Neutrophil (primary cell): Measurements from ENCODE around the gene LAMTOR1.
A peak's percentile ranks its signal among the peaks of the same experiment; 100 is the strongest.
"Not testable (repeated sequence)": the region's sequence is repeated elsewhere in the genome, so short reads cannot be mapped to it uniquely, and the experiment has no call there.

Source experiments
- H3K27ac ChIP-seq: fragments of 200-600 bp; sonication (generic); 2 replicates; pipeline ENCODE4 v1.5.1; 2016; ENCODE audit warnings: mild to moderate bottlenecking, moderate library complexity
- H3K27me3 ChIP-seq: fragments of 200-600 bp; sonication (generic); 2 replicates; pipeline ENCODE4 v1.6.0; 2016; ENCODE audit warnings: mild to moderate bottlenecking
- H3K36me3 ChIP-seq: fragments of 200-600 bp; sonication (generic); 2 replicates; pipeline ENCODE4 v1.5.1; 2017
- H3K4me1 ChIP-seq, 2 experiments: fragments of 200-600 bp in 1 of 2; sonication (generic) in 1 of 2; 1 replicate in 1 of 2; 2 replicates in 1 of 2; pipeline versions ENCODE4 v1.5.1 to v1.6.1; 2013 to 2016; ENCODE audit warnings: low read depth in 1 of 2, low read length in 1 of 2, mild to moderate bottlenecking in 1 of 2, moderate library complexity in 1 of 2; ENCODE audit not compliant: control insufficient read depth in 1 of 2, insufficient read depth in 1 of 2
- H3K4me3 ChIP-seq, 2 experiments: fragments of 200-600 bp in 1 of 2; sonication (generic) in 1 of 2; 1 replicate in 1 of 2; 2 replicates in 1 of 2; pipeline ENCODE4 v1.5.1; 2013 to 2016; ENCODE audit warnings: low read depth in 1 of 2, low read length in 1 of 2, mild to moderate bottlenecking in 1 of 2, moderate library complexity in 1 of 2
- H3K9me3 ChIP-seq: fragments of 200-600 bp; sonication (generic); 2 replicates; pipeline ENCODE4 v1.5.1; 2016
- TF ChIP-seq, protein P1 (sequence below): fragments of 200-600 bp; sonication (generic); IDR thresholded peaks from 2 replicates; pipeline ENCODE4 v1.5.1; 2016; ENCODE audit warnings: antibody characterized with exemption

LAMTOR1 gene

DNA sequence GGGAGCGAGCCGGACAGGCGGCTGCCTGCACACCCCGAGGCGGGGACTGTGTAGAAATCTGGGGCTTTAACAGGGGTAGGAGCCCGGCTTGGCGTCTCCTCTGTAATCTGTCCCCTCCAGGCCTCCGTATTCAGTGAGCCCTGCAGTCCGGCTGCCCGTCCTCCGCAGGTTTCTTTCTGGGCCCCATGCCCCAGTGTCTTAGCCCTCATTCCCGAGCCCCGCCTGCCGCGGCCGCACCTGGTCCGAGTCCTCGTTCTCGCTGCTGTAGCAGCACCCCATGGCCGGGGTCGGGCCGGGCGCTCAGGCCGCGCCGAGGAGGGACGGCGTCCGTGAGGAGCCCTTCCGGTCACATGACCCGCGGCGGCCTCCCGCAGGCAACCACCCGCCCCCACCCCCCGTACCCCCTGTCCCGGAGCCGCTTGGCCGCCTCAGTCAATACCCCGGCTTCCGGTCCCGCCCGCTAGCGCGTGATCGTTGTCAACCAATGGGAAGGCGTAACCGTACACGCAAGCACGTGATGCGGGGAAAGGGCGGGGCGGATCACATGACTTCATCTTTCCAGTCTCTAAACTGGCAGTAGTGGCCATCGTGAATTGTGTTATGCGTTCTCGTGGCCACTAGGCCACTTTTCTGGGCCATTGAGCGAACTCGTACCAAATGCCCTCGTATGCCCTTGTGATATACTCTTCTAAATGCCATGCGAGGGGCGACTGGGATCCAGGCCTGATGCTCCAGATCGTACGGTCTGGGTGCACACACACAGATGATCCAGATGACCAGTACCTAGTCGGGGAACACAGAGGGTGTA lies at the start of gene LAMTOR1:
LAMTOR1 (minus strand) TSS at position 352 of the 808 bp plus-strand sequence; CDS start at position 279, 73 bp downstream.
- H3K4me3 ChIP-seq, result peak within 1 kb of the TSS; percentile 66 to 78
- TF ChIP-seq, protein P1, sequence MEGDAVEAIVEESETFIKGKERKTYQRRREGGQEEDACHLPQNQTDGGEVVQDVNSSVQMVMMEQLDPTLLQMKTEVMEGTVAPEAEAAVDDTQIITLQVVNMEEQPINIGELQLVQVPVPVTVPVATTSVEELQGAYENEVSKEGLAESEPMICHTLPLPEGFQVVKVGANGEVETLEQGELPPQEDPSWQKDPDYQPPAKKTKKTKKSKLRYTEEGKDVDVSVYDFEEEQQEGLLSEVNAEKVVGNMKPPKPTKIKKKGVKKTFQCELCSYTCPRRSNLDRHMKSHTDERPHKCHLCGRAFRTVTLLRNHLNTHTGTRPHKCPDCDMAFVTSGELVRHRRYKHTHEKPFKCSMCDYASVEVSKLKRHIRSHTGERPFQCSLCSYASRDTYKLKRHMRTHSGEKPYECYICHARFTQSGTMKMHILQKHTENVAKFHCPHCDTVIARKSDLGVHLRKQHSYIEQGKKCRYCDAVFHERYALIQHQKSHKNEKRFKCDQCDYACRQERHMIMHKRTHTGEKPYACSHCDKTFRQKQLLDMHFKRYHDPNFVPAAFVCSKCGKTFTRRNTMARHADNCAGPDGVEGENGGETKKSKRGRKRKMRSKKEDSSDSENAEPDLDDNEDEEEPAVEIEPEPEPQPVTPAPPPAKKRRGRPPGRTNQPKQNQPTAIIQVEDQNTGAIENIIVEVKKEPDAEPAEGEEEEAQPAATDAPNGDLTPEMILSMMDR, result peak; percentile 97
- H3K9me3 ChIP-seq, result no peaks in the 10 kb centered on the region
- H3K27ac ChIP-seq, result peak within 1 kb of the TSS; percentile 95
- peaks cover 56 to 57% of the 10 kb centered on the region in 2 experiments for H3K4me1 ChIP-seq
- H3K36me3 ChIP-seq, result peaks cover 10% of the 10 kb centered on the region
- no peaks in the 10 kb centered on the region for H3K27me3 ChIP-seq

- H3K27me3 ChIP-seq, result no peaks in the 10 kb centered on the region
- H3K4me1 ChIP-seq, result no peaks in the 10 kb centered on the region
- no peaks in the 10 kb centered on the region for H3K9me3 ChIP-seq
- H3K27ac ChIP-seq, result no peak overlapping the region
- H3K4me3 ChIP-seq, result no peak overlapping the region
- TF ChIP-seq, protein P1, result no peak
- no peaks in the 10 kb centered on the region for H3K36me3 ChIP-seq
Measured at GRCh38 chr11:72150882-72151281, 47.8 kb upstream of the LAMTOR1 start.

DNA sequence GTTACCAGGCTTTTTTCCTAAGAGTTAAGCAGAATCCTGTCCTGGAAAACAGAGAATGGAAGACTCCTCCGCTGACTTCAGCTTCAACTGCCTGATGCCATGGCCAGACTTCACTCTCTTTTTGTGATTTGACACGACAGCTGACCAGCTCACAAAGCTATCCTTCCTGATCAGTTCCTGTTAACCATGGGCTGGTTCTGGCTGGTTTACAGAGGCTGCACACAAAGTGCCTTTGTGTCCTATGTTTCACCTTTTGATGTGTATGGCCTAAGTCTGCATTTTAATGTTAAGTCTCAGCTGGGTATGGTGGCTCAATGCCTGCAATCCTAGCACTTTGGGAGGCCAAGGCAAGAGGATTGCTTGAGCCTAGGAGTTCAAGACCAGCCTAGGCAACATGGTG lies 43.5 kb upstream of the LAMTOR1 start:
- peaks cover 6% of the 10 kb centered on the region for H3K36me3 ChIP-seq
- no peaks in the 10 kb centered on the region for H3K9me3 ChIP-seq
- H3K4me3 ChIP-seq, result no peak overlapping the region
- TF ChIP-seq, protein P1, result no peak
- H3K27ac ChIP-seq, result no peak overlapping the region
- H3K4me1 ChIP-seq, result peaks cover 22 to 26% of the 10 kb centered on the region in 2 experiments
- H3K27me3 ChIP-seq, result no peaks in the 10 kb centered on the region

- H3K27ac ChIP-seq, result no peak overlapping the region
Measured at GRCh38 chr11:72144807-72145565, 41.9 kb upstream of the LAMTOR1 start.

DNA sequence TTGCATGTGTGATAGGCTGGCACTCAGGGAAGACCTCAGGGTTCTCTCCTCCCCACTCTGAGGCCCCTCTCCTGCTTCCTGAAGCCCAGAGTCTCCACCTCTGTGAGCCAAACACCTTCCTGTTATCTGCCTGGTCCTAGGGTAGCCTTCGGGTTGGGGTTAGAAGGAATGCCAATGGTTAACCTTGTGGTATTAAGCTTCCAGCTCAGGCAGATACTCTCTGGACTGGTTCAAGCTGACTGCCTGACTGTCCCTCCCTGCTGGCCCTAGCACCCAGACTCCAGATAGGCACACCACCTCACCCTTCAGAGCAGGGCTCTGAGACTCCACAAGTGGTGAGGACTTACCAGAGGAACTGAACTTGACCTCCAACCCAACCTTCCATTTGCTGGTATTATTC lies 39.4 kb upstream of the LAMTOR1 start:
- peaks cover 47% of the 10 kb centered on the region for H3K36me3 ChIP-seq
- H3K27me3 ChIP-seq, H3K4me3 ChIP-seq, H3K9me3 ChIP-seq: not testable (repeated sequence)
- peaks cover 60 to 67% of the 10 kb centered on the region in 2 experiments for H3K4me1 ChIP-seq
- peak overlapping the region; percentile 96 for H3K27ac ChIP-seq

More at GRCh38 chr11:72144807-72145565, 41.9 kb upstream of the LAMTOR1 start:
- Histone ChIP-seq H3K4me3 (no peak overlapping the region), H3K36me3 (peaks cover 22% of the 10 kb centered on the region), H3K4me1 (peaks cover 36 to 42% of the 10 kb centered on the region in 2 experiments), H3K27me3 (no peaks in the 10 kb centered on the region), H3K9me3 (no peaks in the 10 kb centered on the region)
- TF ChIP-seq, protein P1, result no peak

DNA sequence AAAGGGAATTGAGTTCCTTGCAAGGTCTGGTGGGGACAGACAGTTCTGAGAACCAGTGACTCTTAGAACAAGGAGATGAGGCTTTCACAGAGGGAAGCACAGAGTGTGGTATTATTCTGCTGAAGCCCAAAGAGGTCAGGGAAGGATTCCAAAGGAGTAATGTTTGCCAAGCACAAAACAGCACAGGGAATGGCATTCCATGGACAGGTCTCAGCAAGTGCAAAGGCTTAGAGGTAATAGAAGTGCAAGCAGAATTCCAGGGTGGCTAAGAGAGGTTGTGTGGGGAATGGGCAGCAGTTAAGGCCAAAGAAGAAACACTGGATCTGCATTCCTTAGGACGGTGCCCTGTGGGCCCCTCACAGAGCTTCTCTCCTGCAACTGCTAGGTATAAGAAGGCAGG lies 39.0 kb upstream of the LAMTOR1 start:
- not testable (repeated sequence) for H3K9me3 ChIP-seq, H3K27me3 ChIP-seq, H3K4me3 ChIP-seq
- Histone ChIP-seq H3K4me1 (peaks cover 65 to 71% of the 10 kb centered on the region in 2 experiments), H3K36me3 (peaks cover 49% of the 10 kb centered on the region), H3K27ac (peak overlapping the region; percentile 96)
